ENCODE data around the gene XPC. TPM values are rescaled to one million over a fixed set of nuclear protein-coding genes. Genes with fewer than 3 reads are reported as not detected.

Gene XPC
- total and polyA plus RNA-seq, 4 experiments from 2014 or later, result 32.9 to 108 (median 81.0) TPM

GRCh38 chr3:14154895-14155440 lies 23.4 kb downstream of the XPC start:
- peaks cover 69 to 77% of the 10 kb centered on the region in 2 donors for H3K36me3 Mint-ChIP-seq
- CTCF ChIA-PET (ENCODE audit: partially characterized antibody), result interaction anchor here (0.6 kb wide), 1 partner anchor 22 kb away, joined by 3 read pairs; no protein-coding TSS in a partner anchor
- no peak overlapping the region for H3K27ac ChIP-seq (ENCODE audit: low read depth, low read length)
- no peak overlapping the region for H3K4me3 Mint-ChIP-seq
- peaks cover 69% of the 10 kb centered on the region for H3K36me3 ChIP-seq (ENCODE audit: insufficient read depth, low read length)
- intact Hi-C loops (cut with micrococcal nuclease), result no loop called here
- no peaks in the 10 kb centered on the region for H3K27me3 Mint-ChIP-seq
- H3K4me1 Mint-ChIP-seq, result peaks cover 11 to 25% (median 20%) of the 10 kb centered on the region in 4 donors
- no peak overlapping the region for H3K4me3 ChIP-seq (ENCODE audit: low read length in 2 of 2)
- no peaks in the 10 kb centered on the region for H3K9me3 ChIP-seq (ENCODE audit: control insufficient read depth in 1 of 2, low read length in 2 of 2)
- no peaks in the 10 kb centered on the region for H3K27me3 ChIP-seq (ENCODE audit: insufficient read depth, low read length)
- H3K27ac Mint-ChIP-seq, result peak overlapping the region in 4 of 7 donors; percentile 38 to 69 (median 48)
- no peaks in the 10 kb centered on the region for H3K9me3 Mint-ChIP-seq
- H3K4me1 ChIP-seq (ENCODE audit: insufficient read depth, low read length), result no peaks in the 10 kb centered on the region
- POLR2A ChIA-PET (ENCODE audit: partially characterized antibody), result interaction anchor here (18.6 kb wide), 1 partner anchor 26 kb away, joined by 342 read pairs; the partner anchor contains the start of genes CHCHD4 and TMEM43
- DNase-seq, result no peak

DNA sequence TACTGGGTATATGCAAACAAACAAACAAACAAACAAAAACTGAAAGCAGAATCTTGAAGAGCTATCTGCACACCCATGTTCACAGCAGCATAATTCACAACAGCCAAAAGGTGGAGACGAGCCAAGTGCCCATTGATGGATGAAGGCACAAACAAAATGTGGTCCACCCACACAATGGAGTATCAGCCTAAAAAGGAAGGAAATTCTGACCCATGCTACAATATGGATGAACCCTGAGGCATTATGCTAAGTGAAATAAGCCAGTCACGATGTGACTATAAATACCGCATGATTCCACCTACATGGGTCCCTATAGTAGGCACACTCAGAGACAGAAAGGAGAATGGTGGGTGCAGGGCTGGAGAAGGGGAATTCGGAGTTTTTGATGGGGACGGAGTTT lies 24.1 kb downstream of the XPC start:
- POLR2A ChIA-PET (ENCODE audit: partially characterized antibody), result interaction anchor here (1.2 to 18.6 kb wide), 3 partner anchors 21 to 25 kb away, joined by 3 to 342 read pairs (median 6); partner anchors contain the start of genes CHCHD4, LSM3, TMEM43 and XPC

GRCh38 chr3:14153663-14154062 lies 24.7 kb downstream of the XPC start:
- no peaks in the 10 kb centered on the region for H3K27me3 ChIP-seq (ENCODE audit: insufficient read depth, low read length)
- Mint-ChIP-seq H3K4me3 (no peak overlapping the region), H3K9me3 (no peaks in the 10 kb centered on the region), H3K4me1 (peaks cover 11 to 23% (median 19%) of the 10 kb centered on the region in 4 donors), H3K27me3 (no peaks in the 10 kb centered on the region), H3K36me3 (peaks cover 56 to 72% of the 10 kb centered on the region in 2 donors), H3K27ac (peak overlapping the region in 3 of 7 donors; percentile 17 to 74 (median 46))
- intact Hi-C loops (cut with micrococcal nuclease), result no loop called here
- CTCF ChIA-PET (ENCODE audit: partially characterized antibody), result interaction anchor here (1.1 to 1.6 kb wide), 5 partner anchors 9 to 34 kb away, joined by 3 to 7 read pairs (median 4); no protein-coding TSS in a partner anchor
- H3K4me1 ChIP-seq (ENCODE audit: insufficient read depth, low read length), result no peaks in the 10 kb centered on the region
- POLR2A ChIA-PET (ENCODE audit: partially characterized antibody), result interaction anchor here (1.2 to 18.6 kb wide), 4 partner anchors 12 to 25 kb away, joined by 3 to 342 read pairs (median 5); partner anchors contain the start of genes CHCHD4, LSM3, TMEM43 and XPC
- no peak for DNase-seq
- no peak overlapping the region for H3K27ac ChIP-seq (ENCODE audit: low read depth, low read length)
- H3K36me3 ChIP-seq (ENCODE audit: insufficient read depth, low read length), result peaks cover 59% of the 10 kb centered on the region
- no peak overlapping the region for H3K4me3 ChIP-seq (ENCODE audit: low read length in 2 of 2)
- no peaks in the 10 kb centered on the region for H3K9me3 ChIP-seq (ENCODE audit: control insufficient read depth in 1 of 2, low read length in 2 of 2)

More for the DNA sequence above, 24.1 kb downstream of the XPC start:
- no peak overlapping the region for H3K27ac ChIP-seq (ENCODE audit: low read depth, low read length)
- Mint-ChIP-seq H3K4me3 (no peak overlapping the region), H3K36me3 (peaks cover 62 to 77% of the 10 kb centered on the region in 2 donors), H3K9me3 (no peaks in the 10 kb centered on the region), H3K27ac (peak overlapping the region in 6 of 7 donors; percentile 4 to 92 (median 32)), H3K27me3 (no peaks in the 10 kb centered on the region), H3K4me1 (peaks cover 11 to 25% (median 20%) of the 10 kb centered on the region in 4 donors)
- CTCF ChIA-PET (ENCODE audit: partially characterized antibody), result no interaction called here
- no peaks in the 10 kb centered on the region for H3K4me1 ChIP-seq (ENCODE audit: insufficient read depth, low read length)
- peaks cover 63% of the 10 kb centered on the region for H3K36me3 ChIP-seq (ENCODE audit: insufficient read depth, low read length)
- no peaks in the 10 kb centered on the region for H3K27me3 ChIP-seq (ENCODE audit: insufficient read depth, low read length)
- H3K4me3 ChIP-seq (ENCODE audit: low read length in 2 of 2), result no peak overlapping the region
- intact Hi-C loops (cut with micrococcal nuclease), result no loop called here
- no peak for DNase-seq
- H3K9me3 ChIP-seq (ENCODE audit: control insufficient read depth in 1 of 2, low read length in 2 of 2), result no peaks in the 10 kb centered on the region

GRCh38 chr3:14152963-14153355 lies 25.4 kb downstream of the XPC start:
- intact Hi-C loops (cut with micrococcal nuclease), result no loop called here
- ChIA-PET POLR2A (ENCODE audit: partially characterized antibody) (interaction anchor here (1.3 to 18.6 kb wide), 3 partner anchors 11 to 24 kb away, joined by 4 to 342 read pairs (median 6); partner anchors contain the start of genes CHCHD4 and TMEM43), CTCF (ENCODE audit: partially characterized antibody) (interaction anchor here (0.7 to 1.6 kb wide), 7 partner anchors 8 to 50 kb away, joined by 3 to 7 read pairs (median 4); partner anchors contain the start of genes LSM3 and XPC)
- Mint-ChIP-seq H3K9me3 (no peaks in the 10 kb centered on the region), H3K4me1 (peaks cover 11 to 23% (median 14%) of the 10 kb centered on the region in 4 donors), H3K27ac (peak overlapping the region in 5 of 7 donors; percentile 22 to 80 (median 50)), H3K36me3 (peaks cover 50 to 67% of the 10 kb centered on the region in 2 donors), H3K27me3 (no peaks in the 10 kb centered on the region), H3K4me3 (no peak overlapping the region)
- Histone ChIP-seq H3K4me1 (ENCODE audit: insufficient read depth, low read length) (no peaks in the 10 kb centered on the region), H3K27me3 (ENCODE audit: insufficient read depth, low read length) (no peaks in the 10 kb centered on the region), H3K27ac (ENCODE audit: low read depth, low read length) (no peak overlapping the region), H3K36me3 (ENCODE audit: insufficient read depth, low read length) (peaks cover 59% of the 10 kb centered on the region), H3K4me3 (ENCODE audit: low read length in 2 of 2) (no peak overlapping the region), H3K9me3 (ENCODE audit: control insufficient read depth in 1 of 2, low read length in 2 of 2) (no peaks in the 10 kb centered on the region)
- DNase-seq, result no peak

GRCh38 chr3:14152233-14152962 lies 26.0 kb downstream of the XPC start:
- Histone ChIP-seq H3K4me3 (ENCODE audit: low read length in 2 of 2) (no peak overlapping the region), H3K27me3 (ENCODE audit: insufficient read depth, low read length) (no peaks in the 10 kb centered on the region), H3K36me3 (ENCODE audit: insufficient read depth, low read length) (peaks cover 59% of the 10 kb centered on the region), H3K27ac (ENCODE audit: low read depth, low read length) (no peak overlapping the region), H3K9me3 (ENCODE audit: control insufficient read depth in 1 of 2, low read length in 2 of 2) (no peaks in the 10 kb centered on the region), H3K4me1 (ENCODE audit: insufficient read depth, low read length) (no peaks in the 10 kb centered on the region)
- intact Hi-C loops (cut with micrococcal nuclease), result no loop called here
- H3K27me3 Mint-ChIP-seq, result no peaks in the 10 kb centered on the region
- CTCF ChIA-PET (ENCODE audit: partially characterized antibody), result interaction anchor here (0.7 to 1.6 kb wide), 9 partner anchors 8 to 51 kb away, joined by 3 to 7 read pairs (median 3); partner anchors contain the start of genes LSM3 and XPC
- DNase-seq, result no peak
- H3K9me3 Mint-ChIP-seq, result no peaks in the 10 kb centered on the region
- H3K4me1 Mint-ChIP-seq, result peaks cover 9 to 23% (median 12%) of the 10 kb centered on the region in 4 donors
- peak overlapping the region; percentile 36 to 87 (median 62) for H3K27ac Mint-ChIP-seq
- peaks cover 50 to 66% of the 10 kb centered on the region in 2 donors for H3K36me3 Mint-ChIP-seq
- H3K4me3 Mint-ChIP-seq, result no peak overlapping the region
- POLR2A ChIA-PET (ENCODE audit: partially characterized antibody), result interaction anchor here (0.8 to 18.6 kb wide), 5 partner anchors 10 to 24 kb away, joined by 3 to 342 read pairs (median 4); partner anchors contain the start of genes CHCHD4 and TMEM43

GRCh38 chr3:14151471-14152083 lies 26.8 kb downstream of the XPC start:
- Histone ChIP-seq H3K4me3 (ENCODE audit: low read length in 2 of 2) (no peak overlapping the region), H3K27ac (ENCODE audit: low read depth, low read length) (no peak overlapping the region), H3K4me1 (ENCODE audit: insufficient read depth, low read length) (no peaks in the 10 kb centered on the region), H3K36me3 (ENCODE audit: insufficient read depth, low read length) (peaks cover 59% of the 10 kb centered on the region), H3K27me3 (ENCODE audit: insufficient read depth, low read length) (no peaks in the 10 kb centered on the region), H3K9me3 (ENCODE audit: control insufficient read depth in 1 of 2, low read length in 2 of 2) (no peaks in the 10 kb centered on the region)
- DNase-seq, result no peak
- Mint-ChIP-seq H3K4me3 (no peak overlapping the region), H3K27me3 (no peaks in the 10 kb centered on the region), H3K27ac (peak overlapping the region in 1 of 7 donors; percentile 41), H3K36me3 (peaks cover 46 to 66% of the 10 kb centered on the region in 2 donors), H3K4me1 (peaks cover 4 to 23% (median 7%) of the 10 kb centered on the region in 4 donors), H3K9me3 (no peaks in the 10 kb centered on the region)
- POLR2A ChIA-PET (ENCODE audit: partially characterized antibody), result interaction anchor here (0.8 to 18.6 kb wide), 5 partner anchors 21 to 27 kb away, joined by 3 to 342 read pairs (median 4); partner anchors contain the start of genes CHCHD4, LSM3, TMEM43 and XPC
- intact Hi-C loops (cut with micrococcal nuclease), result no loop called here
- CTCF ChIA-PET (ENCODE audit: partially characterized antibody), result interaction anchor here (1.2 to 1.5 kb wide), 3 partner anchors 17 to 27 kb away, joined by 3 read pairs; partner anchors contain the start of gene CHCHD4

All from CD4-positive, alpha-beta memory T cell (primary cell).